ENCODE data around the gene GMDS. TPM values are rescaled to one million over a fixed set of nuclear protein-coding genes. Genes with fewer than 3 reads are reported as not detected.
A peak's percentile ranks its signal among the peaks of the same experiment; 100 is the strongest.

GMDS gene
- total and polyA plus RNA-seq, 2 of the 13 experiments (the other 11 are each of a cell fraction or from before 2014, with no cell fraction given), result 64.4 to 112 TPM

DNA sequence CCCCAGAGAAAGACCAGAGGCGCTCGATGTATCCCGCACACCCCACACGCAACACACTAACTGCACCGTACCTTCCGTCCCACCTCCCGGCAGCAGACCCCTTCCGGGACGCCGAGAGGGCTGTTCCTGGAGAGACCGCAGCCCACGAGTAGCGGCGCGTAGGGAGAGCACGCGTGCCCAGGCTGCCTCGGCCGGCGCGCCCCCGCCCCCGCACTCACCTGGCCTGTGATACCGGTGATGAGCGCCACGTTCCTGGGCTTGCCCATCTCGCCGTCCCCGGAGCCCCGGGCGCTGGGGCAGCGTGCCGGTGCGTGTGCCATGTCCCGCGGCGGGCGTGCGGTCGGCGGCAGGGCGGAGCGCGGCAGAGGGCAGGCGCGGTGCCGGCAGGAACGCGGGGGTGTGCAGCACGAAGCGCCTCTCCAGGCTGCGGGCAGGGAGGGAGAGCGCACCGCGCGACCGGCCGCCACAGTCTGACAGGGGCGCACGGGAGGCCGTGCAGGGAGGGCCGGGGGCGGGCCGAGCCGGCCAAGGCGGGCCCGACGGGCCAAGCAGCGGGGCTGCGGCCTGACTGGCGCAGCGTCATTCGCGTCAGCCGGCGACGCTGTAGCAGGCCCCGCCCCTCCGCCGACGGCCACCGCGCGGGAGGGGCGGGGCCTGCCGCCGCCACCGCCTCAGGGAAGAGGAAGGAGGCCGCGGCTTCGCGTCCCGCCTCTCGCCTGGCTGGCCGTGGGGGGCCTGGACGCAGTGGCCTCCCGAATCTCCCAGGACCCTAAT lies at the start of gene GMDS (continued):
- TF ChIP-seq ZNF792 (CRISPR knock-in tag; IDR thresholded peaks at IDR 0.05), result 0 out of 2 replicates have a peak, but pooled peaks have one; percentile 5
- no peak for TF ChIP-seq NR2F2 (IDR thresholded peaks at IDR 0.05; ENCODE audit: borderline replicate concordance, low read depth)
- TF ChIP-seq ZBTB20 (CRISPR knock-in tag; IDR thresholded peaks at IDR 0.05; ENCODE audit: borderline replicate concordance, low read depth), result no peak; the same call in none of the 2 replicates
- TF ChIP-seq RELA (CRISPR knock-in tag; IDR thresholded peaks at IDR 0.05), result peak; percentile 78; the same call in 1 of the 2 replicates
- TF ChIP-seq HMGA1 (CRISPR knock-in tag; conservative IDR thresholded peaks at IDR 0.05), result no peak
- peak; percentile 84; the same call in 1 of the 2 replicates for TF ChIP-seq ZFP90 (CRISPR knock-in tag; IDR thresholded peaks at IDR 0.05; ENCODE audit: borderline replicate concordance)
- no peak for TF ChIP-seq KDM3A (CRISPR knock-in tag; IDR thresholded peaks at IDR 0.05; ENCODE audit: low read depth)
- peak; percentile 56 for TF ChIP-seq SKI (IDR thresholded peaks at IDR 0.05; ENCODE audit: partially characterized antibody)
- TF ChIP-seq, protein P1, sequence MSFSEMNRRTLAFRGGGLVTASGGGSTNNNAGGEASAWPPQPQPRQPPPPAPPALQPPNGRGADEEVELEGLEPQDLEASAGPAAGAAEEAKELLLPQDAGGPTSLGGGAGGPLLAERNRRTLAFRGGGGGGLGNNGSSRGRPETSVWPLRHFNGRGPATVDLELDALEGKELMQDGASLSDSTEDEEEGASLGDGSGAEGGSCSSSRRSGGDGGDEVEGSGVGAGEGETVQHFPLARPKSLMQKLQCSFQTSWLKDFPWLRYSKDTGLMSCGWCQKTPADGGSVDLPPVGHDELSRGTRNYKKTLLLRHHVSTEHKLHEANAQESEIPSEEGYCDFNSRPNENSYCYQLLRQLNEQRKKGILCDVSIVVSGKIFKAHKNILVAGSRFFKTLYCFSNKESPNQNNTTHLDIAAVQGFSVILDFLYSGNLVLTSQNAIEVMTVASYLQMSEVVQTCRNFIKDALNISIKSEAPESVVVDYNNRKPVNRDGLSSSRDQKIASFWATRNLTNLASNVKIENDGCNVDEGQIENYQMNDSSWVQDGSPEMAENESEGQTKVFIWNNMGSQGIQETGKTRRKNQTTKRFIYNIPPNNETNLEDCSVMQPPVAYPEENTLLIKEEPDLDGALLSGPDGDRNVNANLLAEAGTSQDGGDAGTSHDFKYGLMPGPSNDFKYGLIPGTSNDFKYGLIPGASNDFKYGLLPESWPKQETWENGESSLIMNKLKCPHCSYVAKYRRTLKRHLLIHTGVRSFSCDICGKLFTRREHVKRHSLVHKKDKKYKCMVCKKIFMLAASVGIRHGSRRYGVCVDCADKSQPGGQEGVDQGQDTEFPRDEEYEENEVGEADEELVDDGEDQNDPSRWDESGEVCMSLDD (CRISPR knock-in tag; IDR thresholded peaks at IDR 0.05; ENCODE audit: borderline replicate concordance), result no peak
- TF ChIP-seq, protein P2, sequence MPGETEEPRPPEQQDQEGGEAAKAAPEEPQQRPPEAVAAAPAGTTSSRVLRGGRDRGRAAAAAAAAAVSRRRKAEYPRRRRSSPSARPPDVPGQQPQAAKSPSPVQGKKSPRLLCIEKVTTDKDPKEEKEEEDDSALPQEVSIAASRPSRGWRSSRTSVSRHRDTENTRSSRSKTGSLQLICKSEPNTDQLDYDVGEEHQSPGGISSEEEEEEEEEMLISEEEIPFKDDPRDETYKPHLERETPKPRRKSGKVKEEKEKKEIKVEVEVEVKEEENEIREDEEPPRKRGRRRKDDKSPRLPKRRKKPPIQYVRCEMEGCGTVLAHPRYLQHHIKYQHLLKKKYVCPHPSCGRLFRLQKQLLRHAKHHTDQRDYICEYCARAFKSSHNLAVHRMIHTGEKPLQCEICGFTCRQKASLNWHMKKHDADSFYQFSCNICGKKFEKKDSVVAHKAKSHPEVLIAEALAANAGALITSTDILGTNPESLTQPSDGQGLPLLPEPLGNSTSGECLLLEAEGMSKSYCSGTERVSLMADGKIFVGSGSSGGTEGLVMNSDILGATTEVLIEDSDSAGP (CRISPR knock-in tag; IDR thresholded peaks at IDR 0.05; ENCODE audit: borderline replicate concordance), result peak; percentile 59
- TF ChIP-seq KAT7 (CRISPR knock-in tag; IDR thresholded peaks at IDR 0.05; ENCODE audit: borderline replicate concordance), result no peak; the same call in 1 of the 2 replicates
- TF ChIP-seq ZBTB8A (CRISPR knock-in tag; IDR thresholded peaks at IDR 0.05; ENCODE audit: borderline replicate concordance, low read depth), result no peak
- TF ChIP-seq, protein P3, sequence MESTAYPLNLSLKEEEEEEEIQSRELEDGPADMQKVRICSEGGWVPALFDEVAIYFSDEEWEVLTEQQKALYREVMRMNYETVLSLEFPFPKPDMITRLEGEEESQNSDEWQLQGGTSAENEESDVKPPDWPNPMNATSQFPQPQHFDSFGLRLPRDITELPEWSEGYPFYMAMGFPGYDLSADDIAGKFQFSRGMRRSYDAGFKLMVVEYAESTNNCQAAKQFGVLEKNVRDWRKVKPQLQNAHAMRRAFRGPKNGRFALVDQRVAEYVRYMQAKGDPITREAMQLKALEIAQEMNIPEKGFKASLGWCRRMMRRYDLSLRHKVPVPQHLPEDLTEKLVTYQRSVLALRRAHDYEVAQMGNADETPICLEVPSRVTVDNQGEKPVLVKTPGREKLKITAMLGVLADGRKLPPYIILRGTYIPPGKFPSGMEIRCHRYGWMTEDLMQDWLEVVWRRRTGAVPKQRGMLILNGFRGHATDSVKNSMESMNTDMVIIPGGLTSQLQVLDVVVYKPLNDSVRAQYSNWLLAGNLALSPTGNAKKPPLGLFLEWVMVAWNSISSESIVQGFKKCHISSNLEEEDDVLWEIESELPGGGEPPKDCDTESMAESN (CRISPR knock-in tag; conservative IDR thresholded peaks at IDR 0.05), result peak; percentile 98
- peak; percentile 87; the same call in 1 of the 2 replicates for TF ChIP-seq MAF1 (CRISPR knock-in tag; IDR thresholded peaks at IDR 0.05; ENCODE audit: borderline replicate concordance)
- TF ChIP-seq ETV5 (CRISPR knock-in tag; IDR thresholded peaks at IDR 0.05; ENCODE audit: borderline replicate concordance), result peak; percentile 21; the same call in 1 of the 2 replicates
- peak; percentile 84; the same call in 1 of the 2 replicates for TF ChIP-seq ZNF367 (CRISPR knock-in tag; IDR thresholded peaks at IDR 0.05; ENCODE audit: borderline replicate concordance)
